H9 (cell line): ENCODE data around the gene SLC22A6. TPM values are rescaled to one million over a fixed set of nuclear protein-coding genes. Genes with fewer than 3 reads are reported as not detected.

Experiments used
- DNase-seq: peaks from one replicate; pipeline ENCODE4 v3.0.0-alpha.2; 2017
- H2AFZ ChIP-seq: one replicate; pipeline ENCODE4 v1.6.1; 2013; ENCODE audit warnings: mild to moderate bottlenecking, low read length, control low read depth, moderate library complexity
- H2AK5ac ChIP-seq: 2 replicates; pipeline ENCODE4 v1.6.1; 2013; ENCODE audit warnings: low read length, control low read depth, mixed read lengths; ENCODE audit not compliant: insufficient read length
- H2BK120ac ChIP-seq: one replicate; pipeline ENCODE4 v1.6.1; 2013; ENCODE audit warnings: low read depth, mild to moderate bottlenecking, low read length, control low read depth, inconsistent platforms; ENCODE audit not compliant: poor library complexity, severe bottlenecking
- H2BK12ac ChIP-seq: 2 replicates; pipeline ENCODE4 v1.6.1; 2013; ENCODE audit warnings: low read length, control low read depth, mixed read lengths, low read depth; ENCODE audit not compliant: insufficient read length
- H2BK15ac ChIP-seq: 2 replicates; pipeline ENCODE4 v1.6.1; 2013; ENCODE audit warnings: low read depth, low read length, control low read depth
- H2BK20ac ChIP-seq: one replicate; pipeline ENCODE4 v1.6.1; 2013; ENCODE audit warnings: low read depth, mild to moderate bottlenecking, low read length, control low read depth, inconsistent platforms; ENCODE audit not compliant: poor library complexity, severe bottlenecking
- H2BK5ac ChIP-seq: 2 replicates; pipeline ENCODE4 v1.6.1; 2013; ENCODE audit warnings: low read length, control low read depth, mixed read lengths; ENCODE audit not compliant: insufficient read length
- H3K14ac ChIP-seq: 2 replicates; pipeline ENCODE4 v1.6.1; 2013; ENCODE audit warnings: low read length, control low read depth; ENCODE audit not compliant: insufficient read depth
- H3K18ac ChIP-seq: 2 replicates; pipeline ENCODE4 v1.6.1; 2013; ENCODE audit warnings: low read depth, mild to moderate bottlenecking, mixed read lengths, low read length, control low read depth; ENCODE audit not compliant: insufficient read length
- H3K23ac ChIP-seq: 2 replicates; pipeline ENCODE4 v1.6.1; 2013; ENCODE audit warnings: low read length, control low read depth, mixed read lengths, low read depth; ENCODE audit not compliant: insufficient read length
- H3K23me2 ChIP-seq: 2 replicates; pipeline ENCODE4 v1.6.1; 2013; ENCODE audit warnings: low read depth, mild to moderate bottlenecking, mixed read lengths, low read length, control low read depth; ENCODE audit not compliant: insufficient read length, poor library complexity, severe bottlenecking
- H3K27ac ChIP-seq: 2 replicates; pipeline ENCODE4 v1.5.1; 2013; ENCODE audit warnings: low read length, control low read depth, mixed read lengths, low read depth; ENCODE audit not compliant: insufficient read length
- H3K27me3 ChIP-seq: 2 replicates; pipeline ENCODE4 v1.6.1; 2013; ENCODE audit warnings: low read length, control low read depth, inconsistent platforms; ENCODE audit not compliant: insufficient read depth
- H3K4ac ChIP-seq: 2 replicates; pipeline ENCODE4 v1.6.1; 2013; ENCODE audit warnings: low read depth, mild to moderate bottlenecking, control low read depth, inconsistent platforms, low read length, moderate library complexity
- H3K4me1 ChIP-seq: 2 replicates; pipeline ENCODE4 v1.6.1; 2013; ENCODE audit warnings: low read length, control low read depth, inconsistent platforms; ENCODE audit not compliant: insufficient read depth
- H3K4me2 ChIP-seq: 2 replicates; pipeline ENCODE4 v1.6.1; 2013; ENCODE audit warnings: low read length, control low read depth, mixed read lengths; ENCODE audit not compliant: insufficient read length, insufficient read depth
- H3K56ac ChIP-seq: 2 replicates; pipeline ENCODE4 v1.6.1; 2013; ENCODE audit warnings: low read depth, mild to moderate bottlenecking, mixed read lengths, low read length, control low read depth; ENCODE audit not compliant: insufficient read length
- H3K79me1 ChIP-seq: 2 replicates; pipeline ENCODE4 v1.6.1; 2013; ENCODE audit warnings: low read depth, mild to moderate bottlenecking, moderate library complexity, low read length, control low read depth, inconsistent platforms; ENCODE audit not compliant: insufficient read depth, poor library complexity, severe bottlenecking
- H3K79me2 ChIP-seq: 2 replicates; pipeline ENCODE4 v1.6.1; 2013; ENCODE audit warnings: low read length, control low read depth, inconsistent platforms; ENCODE audit not compliant: insufficient read depth
- H3K9ac ChIP-seq: 2 replicates; pipeline ENCODE4 v1.6.1; 2013; ENCODE audit warnings: low read length, control low read depth, mixed read lengths; ENCODE audit not compliant: insufficient read length; ENCODE audit errors: extremely low read depth
- H3K9me3 ChIP-seq: one replicate; pipeline ENCODE4 v1.6.1; 2013; ENCODE audit warnings: low read depth, low read length, inconsistent platforms; ENCODE audit not compliant: control insufficient read depth
- H3T11ph ChIP-seq: one replicate; pipeline ENCODE4 v1.6.1; 2013; ENCODE audit warnings: mild to moderate bottlenecking, low read length, control low read depth, inconsistent platforms
- H4K20me1 ChIP-seq: one replicate; pipeline ENCODE4 v1.6.1; 2013; ENCODE audit not compliant: control insufficient read depth, insufficient read length, insufficient read depth
- H4K5ac ChIP-seq: 2 replicates; pipeline ENCODE4 v1.6.1; 2013; ENCODE audit warnings: low read depth, mild to moderate bottlenecking, mixed read lengths, low read length, control low read depth; ENCODE audit not compliant: insufficient read length
- H4K8ac ChIP-seq: replicated peaks from 2 replicates; pipeline ENCODE4 v1.6.1; 2013; ENCODE audit warnings: low read length, control low read depth, mixed read lengths, low read depth; ENCODE audit not compliant: insufficient read length
- H4K91ac ChIP-seq: 2 replicates; pipeline ENCODE4 v1.6.1; 2013; ENCODE audit warnings: low read depth, mild to moderate bottlenecking, moderate library complexity, mixed read lengths, low read length, control low read depth; ENCODE audit not compliant: insufficient read length
- H3K27ac Mint-ChIP-seq, 3 experiments: 2 replicates in 2 of 3; 3 replicates in 1 of 3; pipeline ENCODE4 v1.8.0; 2020 to 2021; ENCODE audit warnings: mixed read lengths in 3 of 3, mild to moderate bottlenecking in 1 of 3, moderate library complexity in 1 of 3
- H3K27me3 Mint-ChIP-seq: 2 replicates; pipeline ENCODE4 v1.8.0; 2021; ENCODE audit warnings: low read depth, mild to moderate bottlenecking, moderate library complexity, mixed read lengths
- H3K36me3 Mint-ChIP-seq, 3 experiments: 2 replicates in 2 of 3; 3 replicates in 1 of 3; pipeline ENCODE4 v1.8.0; 2020 to 2021; ENCODE audit warnings: low read depth in 3 of 3, mixed read lengths in 3 of 3; ENCODE audit not compliant: insufficient read depth in 1 of 3
- H3K4me1 Mint-ChIP-seq, 2 experiments: 2 replicates each; pipeline ENCODE4 v1.8.0; 2020; ENCODE audit warnings: mixed read lengths in 2 of 2
- H3K4me3 Mint-ChIP-seq, 2 experiments: 2 replicates in 1 of 2; 3 replicates in 1 of 2; pipeline ENCODE4 v1.8.0; 2020 to 2021; ENCODE audit warnings: mild to moderate bottlenecking in 2 of 2, mixed read lengths in 2 of 2, moderate library complexity in 1 of 2
- H3K9me3 Mint-ChIP-seq, 2 experiments: 2 replicates in 1 of 2; 3 replicates in 1 of 2; pipeline ENCODE4 v1.8.0; 2020; ENCODE audit warnings: mild to moderate bottlenecking in 2 of 2, mixed read lengths in 2 of 2, moderate library complexity in 1 of 2
- CTCF ChIP-seq: fragments of 200-600 bp; sonication (generic); conservative IDR thresholded peaks from 3 replicates; pipeline ENCODE4 v1.8.0; 2021; ENCODE audit warnings: antibody characterized with exemption, mild to moderate bottlenecking
- WGBS: extraction: QIAGEN DNeasy Blood & Tissue Kit; methylation state at CpG from one replicate; pipeline ENCODE4 v1.1.7; 2013; ENCODE audit warnings: missing lambda C conversion rate, low lambda C conversion rate, mixed read lengths; ENCODE audit not compliant: insufficient read length; ENCODE audit errors: extremely low coverage; 5-methylcytosine and 5-hydroxymethylcytosine counted together
- total RNA-seq: library from RNA; stranded (reverse); gene quantifications from 2 replicates; pipeline ENCODE4 v1.2.1, GENCODE V29; 2021

Gene SLC22A6
- total RNA-seq, 1 experiment from 2014 or later, result not detected

DNA sequence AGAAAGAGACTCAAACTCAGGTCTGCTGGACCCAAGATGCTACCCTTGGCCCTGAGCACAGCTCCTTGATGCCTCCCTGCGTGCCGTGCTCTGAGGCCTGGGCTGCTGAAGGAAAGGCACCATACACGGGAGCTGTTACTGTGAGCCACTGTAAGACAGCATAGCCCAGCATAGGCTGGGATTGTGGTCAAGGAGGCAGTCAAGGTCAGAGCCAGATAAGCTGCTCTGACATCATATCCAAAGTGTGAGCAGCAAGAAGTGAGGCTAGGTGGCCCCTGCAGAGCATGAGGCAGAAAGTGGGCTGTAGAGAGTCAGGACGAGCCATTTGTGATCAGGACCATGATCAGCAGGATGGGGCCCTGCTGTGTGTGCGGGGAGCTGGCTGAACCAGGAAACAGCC, 23.2 kb upstream of the SLC22A6 start:
- Histone ChIP-seq H3K4ac (no peak overlapping the region), H3K23me2 (no peaks in the 10 kb centered on the region), H3K4me2 (no peak overlapping the region), H2BK15ac (no peak overlapping the region), H3K79me1 (no peaks in the 10 kb centered on the region), H3K56ac (no peak overlapping the region), H2BK120ac (no peak overlapping the region), H4K20me1 (no peaks in the 10 kb centered on the region), H4K5ac (no peak overlapping the region), H3K18ac (no peak overlapping the region), H3K9me3 (no peaks in the 10 kb centered on the region), H3K27ac (no peak overlapping the region), H3K14ac (no peak overlapping the region; the same call in 1 of the 2 replicates), H2AFZ (no peak overlapping the region), H3K9ac (no peak overlapping the region), H3T11ph (no peak overlapping the region), H4K91ac (no peak overlapping the region), H2AK5ac (no peak overlapping the region), H3K27me3 (no peaks in the 10 kb centered on the region), H3K79me2 (no peaks in the 10 kb centered on the region), H4K8ac (no peak overlapping the region), H2BK12ac (no peak overlapping the region), H3K4me1 (no peaks in the 10 kb centered on the region), H2BK20ac (no peak overlapping the region), H2BK5ac (no peak overlapping the region), H3K23ac (no peak overlapping the region)
- no peak for DNase-seq
- H3K27ac Mint-ChIP-seq, result peak overlapping the region in 1 of 3 experiments; percentile 47; a peak in 1 of 7 replicates
- WGBS, result no CpG with 5 or more reads among the region's 5 CpGs
- H3K36me3 Mint-ChIP-seq, result no peaks in the 10 kb centered on the region
- no peak overlapping the region; a peak in 1 of 5 replicates for H3K4me3 Mint-ChIP-seq
- TF ChIP-seq CTCF, result no peak
- peaks cover 9 to 18% of the 10 kb centered on the region in 2 experiments for H3K4me1 Mint-ChIP-seq
- peaks cover 9% of the 10 kb centered on the region for H3K27me3 Mint-ChIP-seq
- no peaks in the 10 kb centered on the region for H3K9me3 Mint-ChIP-seq
